ENCODE results near the gene MAGI3. TPM values are rescaled to one million over a fixed set of nuclear protein-coding genes. Genes with fewer than 3 reads are reported as not detected.

The MAGI3 gene
- total and polyA plus RNA-seq, 2 donors (not counting 1 experiment from before 2014, with no cell fraction given) = 0.30 to 0.67 TPM

- no peak for ATAC-seq (ENCODE audit: low read depth)
- Histone ChIP-seq H2AFZ (ENCODE audit: insufficient read depth, low read depth, low read length, poor library complexity, severe bottlenecking) (no peak overlapping the region), H3K9ac (ENCODE audit: low read length) (no peak overlapping the region), H3K27me3 (replicated peaks in 1 of 4; ENCODE audit: control extremely low read depth in 1 of 4, control insufficient read depth in 3 of 4, insufficient read depth in 4 of 4, low read length in 3 of 4) (no peaks in the 10 kb centered on the region), H3K27ac (ENCODE audit: low read length in 2 of 2) (no peak overlapping the region), H3K9me3 (ENCODE audit: control extremely low read depth in 1 of 3, control insufficient read depth in 2 of 3, insufficient read depth in 1 of 3, low read length in 2 of 3) (peaks cover 0 to 10% (median 0%) of the 10 kb centered on the region in 3 donors), H3K36me3 (replicated peaks in 1 of 2; ENCODE audit: control extremely low read depth in 1 of 2, control insufficient read depth in 1 of 2, extremely low read depth in 1 of 2, insufficient read depth in 2 of 2, low read length in 1 of 2) (no peaks in the 10 kb centered on the region), H3K4me2 (replicated peaks; ENCODE audit: low read depth, low read length, poor library complexity, severe bottlenecking) (no peak overlapping the region), H3K4me3 (ENCODE audit: control extremely low read depth in 1 of 5, extremely low read depth in 1 of 5, insufficient read depth in 1 of 5, low read depth in 2 of 5, low read length in 4 of 5) (no peak overlapping the region), H3K79me2 (ENCODE audit: control insufficient read depth, insufficient read depth, low read length) (no peaks in the 10 kb centered on the region), H3K4me1 (ENCODE audit: control insufficient read depth in 2 of 2, insufficient read depth in 2 of 2, low read length in 2 of 2) (no peaks in the 10 kb centered on the region), H4K20me1 (ENCODE audit: control insufficient read depth, insufficient read depth, low read length, poor library complexity, severe bottlenecking) (no peaks in the 10 kb centered on the region)
- ChIA-PET POLR2A (no interaction called here), CTCF (no interaction called here)
- Mint-ChIP-seq H3K27ac (no peak overlapping the region), H3K27me3 (no peaks in the 10 kb centered on the region), H3K4me3 (no peak overlapping the region), H3K9me3 (ENCODE audit: insufficient read depth) (peaks cover 4% of the 10 kb centered on the region), H3K4me1 (no peaks in the 10 kb centered on the region)
- TF ChIP-seq CTCF (IDR thresholded peaks at IDR 0.05) (no peak), EZH2 (IDR thresholded peaks at IDR 0.05; ENCODE audit: borderline replicate concordance, insufficient read depth, low read depth, low read length, poor library complexity, severe bottlenecking) (no peak)
- no peak for DNase-seq
- WGBS (ENCODE audit: insufficient coverage) = 60% methylated on average over 1 of the region's 2 CpGs
- intact Hi-C loops (cut with micrococcal nuclease) = no loop called here
These were observed 121.0 kb downstream of the MAGI3 start for GRCh38 chr1:113511269-113511668.

- ChIA-PET CTCF (no interaction called here), POLR2A (no interaction called here)
- no peak overlapping the region for H2AFZ ChIP-seq (ENCODE audit: insufficient read depth, low read depth, low read length, poor library complexity, severe bottlenecking)
- H3K27ac ChIP-seq (ENCODE audit: low read length in 2 of 2) = no peak overlapping the region
- H3K4me3 Mint-ChIP-seq = no peak overlapping the region
- no peak overlapping the region for H3K4me2 ChIP-seq (replicated peaks; ENCODE audit: low read depth, low read length, poor library complexity, severe bottlenecking)
- no peaks in the 10 kb centered on the region for H3K36me3 ChIP-seq (replicated peaks in 1 of 2; ENCODE audit: control extremely low read depth in 1 of 2, control insufficient read depth in 1 of 2, extremely low read depth in 1 of 2, insufficient read depth in 2 of 2, low read length in 1 of 2)
- peaks cover 4% of the 10 kb centered on the region for H3K9me3 Mint-ChIP-seq (ENCODE audit: insufficient read depth)
- ATAC-seq (ENCODE audit: low read depth) (no peak), DNase-seq (no peak)
- no peaks in the 10 kb centered on the region for H3K27me3 Mint-ChIP-seq
- H3K4me1 ChIP-seq (ENCODE audit: control insufficient read depth in 2 of 2, insufficient read depth in 2 of 2, low read length in 2 of 2) = no peaks in the 10 kb centered on the region
- H3K4me1 Mint-ChIP-seq = no peaks in the 10 kb centered on the region
- intact Hi-C loops (cut with micrococcal nuclease) = no loop called here
- H4K20me1 ChIP-seq (ENCODE audit: control insufficient read depth, insufficient read depth, low read length, poor library complexity, severe bottlenecking) = no peaks in the 10 kb centered on the region
- WGBS (ENCODE audit: insufficient coverage) = 100% methylated on average over 1 of the region's 1 CpG
- peaks cover 0 to 10% (median 0%) of the 10 kb centered on the region in 3 donors for H3K9me3 ChIP-seq (ENCODE audit: control extremely low read depth in 1 of 3, control insufficient read depth in 2 of 3, insufficient read depth in 1 of 3, low read length in 2 of 3)
- H3K79me2 ChIP-seq (ENCODE audit: control insufficient read depth, insufficient read depth, low read length) = no peaks in the 10 kb centered on the region
- no peak overlapping the region for H3K9ac ChIP-seq (ENCODE audit: low read length)
- H3K4me3 ChIP-seq (ENCODE audit: control extremely low read depth in 1 of 5, extremely low read depth in 1 of 5, insufficient read depth in 1 of 5, low read depth in 2 of 5, low read length in 4 of 5) = no peak overlapping the region
- TF ChIP-seq EZH2 (IDR thresholded peaks at IDR 0.05; ENCODE audit: borderline replicate concordance, insufficient read depth, low read depth, low read length, poor library complexity, severe bottlenecking) = no peak
- TF ChIP-seq CTCF (IDR thresholded peaks at IDR 0.05) = no peak
- H3K27me3 ChIP-seq (replicated peaks in 1 of 4; ENCODE audit: control extremely low read depth in 1 of 4, control insufficient read depth in 3 of 4, insufficient read depth in 4 of 4, low read length in 3 of 4) = peaks cover 0 to 3% (median 0%) of the 10 kb centered on the region in 4 experiments
- H3K27ac Mint-ChIP-seq = no peak overlapping the region
These were observed 125.2 kb downstream of the MAGI3 start for GRCh38 chr1:113515498-113515897.

Measured in B cell (primary cell).